ENCODE data around the gene DHX15. TPM values are rescaled to one million over a fixed set of nuclear protein-coding genes. Genes with fewer than 3 reads are reported as not detected.

Gene DHX15
- total RNA-seq, 1 donor from 2014 or later = 77.4 TPM

- H3K27ac Mint-ChIP-seq (ENCODE audit: unreplicated experiment) = no peak overlapping the region
- peaks cover 3% of the 10 kb centered on the region for H3K4me1 Mint-ChIP-seq (ENCODE audit: low read depth)
- no peak for DNase-seq (ENCODE audit: low spot score)
- no peak overlapping the region for H3K4me3 Mint-ChIP-seq (ENCODE audit: unreplicated experiment)
- no peaks in the 10 kb centered on the region for H3K9me3 Mint-ChIP-seq (ENCODE audit: low read depth)
- H3K27me3 Mint-ChIP-seq (ENCODE audit: low read depth) = no peaks in the 10 kb centered on the region
- no peak for TF ChIP-seq CTCF (IDR thresholded peaks at IDR 0.05)
- H3K36me3 Mint-ChIP-seq (ENCODE audit: low read depth) = peaks cover 13% of the 10 kb centered on the region
These were observed 51.0 kb downstream of the DHX15 start for GRCh38 chr4:24533364-24533763.

- no peak overlapping the region for H3K4me3 Mint-ChIP-seq (ENCODE audit: unreplicated experiment)
- TF ChIP-seq CTCF (IDR thresholded peaks at IDR 0.05) = no peak
- H3K27me3 Mint-ChIP-seq (ENCODE audit: low read depth) = no peaks in the 10 kb centered on the region
- DNase-seq (ENCODE audit: low spot score) = no peak
- peaks cover 15% of the 10 kb centered on the region for H3K36me3 Mint-ChIP-seq (ENCODE audit: low read depth)
- no peaks in the 10 kb centered on the region for H3K9me3 Mint-ChIP-seq (ENCODE audit: low read depth)
- no peak overlapping the region for H3K27ac Mint-ChIP-seq (ENCODE audit: unreplicated experiment)
- peaks cover 3% of the 10 kb centered on the region for H3K4me1 Mint-ChIP-seq (ENCODE audit: low read depth)
These were observed 54.8 kb downstream of the DHX15 start for GRCh38 chr4:24529555-24529954.

- no peak for DNase-seq (ENCODE audit: low spot score)
- Mint-ChIP-seq H3K4me1 (ENCODE audit: low read depth) (peaks cover 3% of the 10 kb centered on the region), H3K27me3 (ENCODE audit: low read depth) (no peaks in the 10 kb centered on the region), H3K36me3 (ENCODE audit: low read depth) (peaks cover 18% of the 10 kb centered on the region), H3K4me3 (ENCODE audit: unreplicated experiment) (no peak overlapping the region), H3K27ac (ENCODE audit: unreplicated experiment) (no peak overlapping the region), H3K9me3 (ENCODE audit: low read depth) (no peaks in the 10 kb centered on the region)
- TF ChIP-seq CTCF (IDR thresholded peaks at IDR 0.05) = no peak
These were observed 57.0 kb downstream of the DHX15 start for GRCh38 chr4:24527371-24527770.

- H3K36me3 Mint-ChIP-seq (ENCODE audit: low read depth) = peaks cover 14% of the 10 kb centered on the region
- H3K4me1 Mint-ChIP-seq (ENCODE audit: low read depth) = peaks cover 30% of the 10 kb centered on the region
- H3K9me3 Mint-ChIP-seq (ENCODE audit: low read depth) = no peaks in the 10 kb centered on the region
- TF ChIP-seq CTCF (IDR thresholded peaks at IDR 0.05) = no peak
- H3K4me3 Mint-ChIP-seq (ENCODE audit: unreplicated experiment) = no peak overlapping the region
- peak overlapping the region; percentile 1 for H3K27ac Mint-ChIP-seq (ENCODE audit: unreplicated experiment)
- H3K27me3 Mint-ChIP-seq (ENCODE audit: low read depth) = no peaks in the 10 kb centered on the region
- no peak for DNase-seq (ENCODE audit: low spot score)
These were observed 62.8 kb downstream of the DHX15 start for GRCh38 chr4:24521544-24521943.

GRCh38 chr4:24519649-24520048 lies 64.7 kb downstream of the DHX15 start:
- Mint-ChIP-seq H3K27ac (ENCODE audit: unreplicated experiment) (no peak overlapping the region), H3K36me3 (ENCODE audit: low read depth) (peaks cover 8% of the 10 kb centered on the region), H3K27me3 (ENCODE audit: low read depth) (no peaks in the 10 kb centered on the region), H3K9me3 (ENCODE audit: low read depth) (no peaks in the 10 kb centered on the region), H3K4me3 (ENCODE audit: unreplicated experiment) (no peak overlapping the region), H3K4me1 (ENCODE audit: low read depth) (peaks cover 30% of the 10 kb centered on the region)
- DNase-seq (ENCODE audit: low spot score) = no peak
- TF ChIP-seq CTCF (IDR thresholded peaks at IDR 0.05) = no peak

Data from chondrocyte (in vitro differentiated cells).